ENCODE results near the gene SH2B3.
"Not testable (repeated sequence)": the region's sequence is repeated elsewhere in the genome, so short reads cannot be mapped to it uniquely, and the experiment has no call there.

SH2B3 gene

DNA sequence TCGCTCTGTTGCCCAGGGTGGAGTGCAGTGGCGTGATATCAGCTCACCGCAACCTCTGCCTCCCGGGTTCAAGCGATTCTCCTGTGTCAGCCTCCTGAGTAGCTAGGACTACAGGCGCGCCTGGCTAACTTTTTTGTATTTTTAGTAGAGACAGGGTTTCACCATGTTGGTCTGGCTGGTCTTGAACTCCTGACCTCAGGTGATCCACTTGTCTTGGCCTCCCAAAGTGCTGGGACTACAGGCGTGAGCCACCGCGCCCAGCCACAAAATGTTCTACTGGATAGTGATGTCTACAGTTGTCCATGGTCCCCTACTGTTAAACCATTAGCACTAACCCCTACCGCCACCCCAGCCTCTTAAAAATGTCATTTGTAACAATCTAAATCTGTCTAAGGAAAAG lies 54.4 kb downstream of the SH2B3 start:
- H3K9me3 ChIP-seq (ENCODE audit: low read length); H3K27me3 ChIP-seq (ENCODE audit: insufficient read depth, low read length); H2AFZ ChIP-seq (ENCODE audit: low read depth, low read length); H3K4me1 ChIP-seq (ENCODE audit: insufficient read depth, low read length); H3K4me3 ChIP-seq (ENCODE audit: low read length): not testable (repeated sequence)
- peaks cover 37% of the 10 kb centered on the region for H3K36me3 ChIP-seq (ENCODE audit: insufficient read depth, low read length)

DNA sequence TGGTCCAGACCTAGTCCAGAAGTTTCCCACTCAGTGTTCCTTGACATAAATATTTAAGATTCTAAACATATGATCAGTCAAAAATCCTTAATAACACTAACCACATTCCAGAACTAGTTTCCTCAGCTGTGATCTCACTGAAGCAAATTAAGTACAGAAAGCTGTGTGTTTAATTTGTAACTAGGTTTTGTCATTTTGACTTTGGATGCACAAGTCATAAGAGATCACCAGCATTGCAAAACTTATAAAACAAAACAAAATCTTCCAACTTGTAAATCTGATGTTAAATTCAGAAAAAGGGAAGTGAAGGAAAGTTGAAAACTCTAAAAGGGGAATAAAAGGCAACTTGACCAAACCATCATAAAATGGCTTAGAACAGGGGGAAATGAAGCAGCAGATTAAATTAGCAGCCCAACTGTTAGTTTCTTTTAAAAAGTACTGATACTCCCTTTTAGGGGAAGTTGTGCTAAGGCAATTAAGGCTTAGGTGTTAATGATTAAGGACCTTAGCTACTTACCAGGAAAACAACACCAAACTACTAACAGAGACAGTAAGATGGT lies 56.6 kb downstream of the SH2B3 start:
- H3K36me3 ChIP-seq (ENCODE audit: insufficient read depth, low read length) = peaks cover 18% of the 10 kb centered on the region
- no peaks in the 10 kb centered on the region for H3K9me3 ChIP-seq (ENCODE audit: low read length)
- H3K27me3 ChIP-seq (ENCODE audit: insufficient read depth, low read length) = no peaks in the 10 kb centered on the region
- no peaks in the 10 kb centered on the region for H3K4me1 ChIP-seq (ENCODE audit: insufficient read depth, low read length)
- H2AFZ ChIP-seq (ENCODE audit: low read depth, low read length) = no peak overlapping the region
- no peak overlapping the region for H3K4me3 ChIP-seq (ENCODE audit: low read length)

GRCh38 chr12:111467092-111467856 lies 61.6 kb downstream of the SH2B3 start:
- H3K36me3 ChIP-seq (ENCODE audit: insufficient read depth, low read length) = peaks cover 31% of the 10 kb centered on the region
- H3K4me3 ChIP-seq (ENCODE audit: low read length) = no peak overlapping the region
- H3K27me3 ChIP-seq (ENCODE audit: insufficient read depth, low read length) = no peaks in the 10 kb centered on the region
- no peak overlapping the region for H2AFZ ChIP-seq (ENCODE audit: low read depth, low read length)
- no peaks in the 10 kb centered on the region for H3K9me3 ChIP-seq (ENCODE audit: low read length)
- no peaks in the 10 kb centered on the region for H3K4me1 ChIP-seq (ENCODE audit: insufficient read depth, low read length)

DNA sequence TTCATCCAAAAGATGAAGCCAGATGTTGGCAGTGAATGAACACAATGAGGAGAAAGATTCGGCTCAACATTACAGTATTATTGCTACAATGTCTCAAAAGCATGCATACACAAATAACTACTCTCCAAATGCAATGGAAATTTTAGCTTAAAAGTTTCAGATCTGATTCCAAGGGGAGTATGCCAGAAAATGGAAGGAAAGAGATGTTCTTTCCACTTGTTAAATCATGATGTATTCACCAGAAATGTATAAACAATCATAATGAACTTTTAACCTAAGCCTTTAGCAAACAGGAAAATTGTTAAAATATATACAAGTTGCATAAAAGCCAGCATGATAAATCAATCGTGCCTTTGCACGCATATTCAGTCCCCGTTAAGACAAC lies 62.1 kb downstream of the SH2B3 start:
- no peaks in the 10 kb centered on the region for H3K9me3 ChIP-seq (ENCODE audit: low read length)
- H2AFZ ChIP-seq (ENCODE audit: low read depth, low read length) = no peak overlapping the region
- H3K27me3 ChIP-seq (ENCODE audit: insufficient read depth, low read length) = no peaks in the 10 kb centered on the region
- H3K4me1 ChIP-seq (ENCODE audit: insufficient read depth, low read length) = no peaks in the 10 kb centered on the region
- H3K36me3 ChIP-seq (ENCODE audit: insufficient read depth, low read length) = peaks cover 36% of the 10 kb centered on the region
- H3K4me3 ChIP-seq (ENCODE audit: low read length) = no peak overlapping the region

DNA sequence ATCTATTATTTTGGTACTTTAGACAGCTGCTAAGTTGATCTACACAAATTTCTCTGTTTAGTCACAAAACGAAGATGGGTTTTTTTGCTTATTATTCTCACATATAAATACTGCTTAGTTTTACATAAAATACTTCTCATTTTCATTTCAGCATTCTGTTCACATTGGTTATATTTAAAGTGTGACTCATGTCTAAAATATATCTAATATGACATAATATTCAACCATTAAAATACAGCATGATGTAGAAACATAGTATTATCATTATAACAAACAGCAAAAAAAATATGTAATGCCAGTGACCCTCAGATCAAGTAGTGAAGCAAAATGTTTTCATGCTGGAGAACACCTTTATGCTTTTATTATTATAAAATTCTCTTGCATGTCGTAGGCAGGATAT lies 63.7 kb downstream of the SH2B3 start:
- H3K9me3 ChIP-seq (ENCODE audit: low read length) = no peaks in the 10 kb centered on the region
- no peaks in the 10 kb centered on the region for H3K27me3 ChIP-seq (ENCODE audit: insufficient read depth, low read length)
- no peak overlapping the region for H3K4me3 ChIP-seq (ENCODE audit: low read length)
- no peaks in the 10 kb centered on the region for H3K4me1 ChIP-seq (ENCODE audit: insufficient read depth, low read length)
- no peak overlapping the region for H2AFZ ChIP-seq (ENCODE audit: low read depth, low read length)
- peaks cover 37% of the 10 kb centered on the region for H3K36me3 ChIP-seq (ENCODE audit: insufficient read depth, low read length)

DNA sequence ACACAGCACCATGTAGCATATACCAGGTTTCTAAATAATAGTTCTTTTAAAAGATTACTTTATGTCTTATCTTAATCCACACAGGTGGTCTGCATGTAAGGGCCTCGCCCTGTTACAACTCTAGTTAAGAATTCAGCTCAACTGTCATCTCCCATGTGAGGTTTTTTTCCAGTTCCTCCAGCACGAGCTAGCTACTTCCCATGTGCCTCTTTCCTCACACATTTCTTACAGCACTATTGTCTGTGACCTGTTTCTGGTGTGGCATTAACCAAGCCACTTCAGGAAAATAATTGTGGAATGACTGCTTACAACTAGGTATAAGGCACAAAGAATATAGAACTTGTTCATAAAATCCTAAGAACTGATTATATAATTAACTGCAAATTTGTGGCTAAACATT lies 65.5 kb downstream of the SH2B3 start:
- H3K9me3 ChIP-seq (ENCODE audit: low read length) = no peaks in the 10 kb centered on the region
- peaks cover 45% of the 10 kb centered on the region for H3K36me3 ChIP-seq (ENCODE audit: insufficient read depth, low read length)
- H3K4me1 ChIP-seq (ENCODE audit: insufficient read depth, low read length) = no peaks in the 10 kb centered on the region
- H2AFZ ChIP-seq (ENCODE audit: low read depth, low read length) = no peak overlapping the region
- H3K27me3 ChIP-seq (ENCODE audit: insufficient read depth, low read length) = no peaks in the 10 kb centered on the region
- no peak overlapping the region for H3K4me3 ChIP-seq (ENCODE audit: low read length)

GRCh38 chr12:111482462-111482861 lies 76.7 kb downstream of the SH2B3 start:
- Histone ChIP-seq H3K9me3 (ENCODE audit: low read length) (no peaks in the 10 kb centered on the region), H3K4me1 (ENCODE audit: insufficient read depth, low read length) (no peaks in the 10 kb centered on the region), H3K4me3 (ENCODE audit: low read length) (no peak overlapping the region), H2AFZ (ENCODE audit: low read depth, low read length) (no peak overlapping the region), H3K27me3 (ENCODE audit: insufficient read depth, low read length) (no peaks in the 10 kb centered on the region), H3K36me3 (ENCODE audit: insufficient read depth, low read length) (peaks cover 69% of the 10 kb centered on the region)

DNA sequence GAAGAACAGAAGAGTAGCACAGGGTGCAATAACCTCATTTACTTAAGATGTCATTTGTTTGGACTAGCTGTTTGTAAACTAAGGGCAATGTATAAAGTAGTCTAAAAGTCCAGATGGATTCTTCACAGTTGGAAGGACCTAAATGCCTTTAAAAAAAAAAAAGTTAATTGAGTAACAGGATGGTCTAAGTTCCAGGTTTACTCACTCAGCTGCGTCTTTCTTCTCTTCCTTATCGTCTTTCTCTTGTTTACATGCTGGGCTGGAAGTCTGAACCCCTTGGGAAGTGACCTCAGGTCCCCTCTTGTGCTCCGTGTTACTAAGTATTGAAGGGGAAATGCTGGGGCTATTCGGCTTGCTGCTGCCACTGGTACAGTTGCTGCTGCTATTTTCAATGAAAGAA lies 82.5 kb downstream of the SH2B3 start:
- Histone ChIP-seq H3K4me1 (ENCODE audit: insufficient read depth, low read length) (no peaks in the 10 kb centered on the region), H3K4me3 (ENCODE audit: low read length) (no peak overlapping the region), H2AFZ (ENCODE audit: low read depth, low read length) (no peak overlapping the region), H3K36me3 (ENCODE audit: insufficient read depth, low read length) (peaks cover 77% of the 10 kb centered on the region), H3K27me3 (ENCODE audit: insufficient read depth, low read length) (no peaks in the 10 kb centered on the region), H3K9me3 (ENCODE audit: low read length) (no peaks in the 10 kb centered on the region)

GRCh38 chr12:111488798-111489197 lies 83.1 kb downstream of the SH2B3 start:
- H3K36me3 ChIP-seq (ENCODE audit: insufficient read depth, low read length) = peaks cover 74% of the 10 kb centered on the region
- no peaks in the 10 kb centered on the region for H3K27me3 ChIP-seq (ENCODE audit: insufficient read depth, low read length)
- H3K4me1 ChIP-seq (ENCODE audit: insufficient read depth, low read length) = no peaks in the 10 kb centered on the region
- H3K9me3 ChIP-seq (ENCODE audit: low read length) = no peaks in the 10 kb centered on the region
- no peak overlapping the region for H2AFZ ChIP-seq (ENCODE audit: low read depth, low read length)
- no peak overlapping the region for H3K4me3 ChIP-seq (ENCODE audit: low read length)

DNA sequence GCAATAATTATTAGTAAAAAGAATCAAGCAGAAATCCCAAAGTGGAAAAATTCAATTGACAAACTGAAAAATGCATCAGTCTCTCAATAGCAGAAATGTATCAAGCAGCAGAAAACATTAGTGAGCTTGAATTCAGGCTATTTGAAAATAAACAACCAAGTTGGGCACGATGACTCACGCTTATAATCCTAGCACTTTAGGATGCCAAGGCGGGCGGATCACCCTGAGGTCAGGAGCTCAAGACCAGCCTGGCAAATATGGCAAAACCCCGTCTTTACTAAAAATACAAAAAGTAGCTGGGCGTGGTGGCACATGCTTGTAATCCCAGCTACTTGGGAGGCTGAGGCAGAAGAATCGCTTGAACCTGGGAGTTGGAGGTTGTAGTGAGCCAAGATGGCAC lies 87.3 kb downstream of the SH2B3 start:
- H3K4me1 ChIP-seq (ENCODE audit: insufficient read depth, low read length); H2AFZ ChIP-seq (ENCODE audit: low read depth, low read length); H3K9me3 ChIP-seq (ENCODE audit: low read length); H3K4me3 ChIP-seq (ENCODE audit: low read length); H3K27me3 ChIP-seq (ENCODE audit: insufficient read depth, low read length): not testable (repeated sequence)
- H3K36me3 ChIP-seq (ENCODE audit: insufficient read depth, low read length) = peaks cover 58% of the 10 kb centered on the region

DNA sequence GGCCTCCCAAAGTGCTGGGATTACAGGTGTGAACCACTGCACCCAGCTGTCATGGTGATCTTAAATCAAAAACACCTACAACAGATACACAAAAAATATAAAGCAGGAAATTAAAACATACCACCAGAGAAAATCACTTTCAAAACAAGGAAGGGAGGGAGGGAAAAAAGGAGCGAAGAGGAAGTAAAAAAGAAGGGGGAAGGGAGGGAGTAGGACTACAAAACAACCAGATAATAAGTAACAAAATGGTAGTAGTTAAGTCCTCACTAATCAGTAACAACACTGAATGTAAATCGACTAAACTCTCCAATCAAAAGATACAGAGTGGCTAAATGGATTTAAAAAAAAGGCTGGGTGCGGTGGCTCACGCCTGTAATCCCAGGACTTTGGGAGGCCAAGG lies 89.0 kb downstream of the SH2B3 start:
- H3K4me1 ChIP-seq (ENCODE audit: insufficient read depth, low read length) = no peaks in the 10 kb centered on the region
- H3K36me3 ChIP-seq (ENCODE audit: insufficient read depth, low read length) = peaks cover 56% of the 10 kb centered on the region
- no peak overlapping the region for H2AFZ ChIP-seq (ENCODE audit: low read depth, low read length)
- H3K27me3 ChIP-seq (ENCODE audit: insufficient read depth, low read length) = no peaks in the 10 kb centered on the region
- H3K4me3 ChIP-seq (ENCODE audit: low read length) = no peak overlapping the region
- H3K9me3 ChIP-seq (ENCODE audit: low read length) = peaks cover 6% of the 10 kb centered on the region

All from neuron (in vitro differentiated cells).